HepG2 (cell line): ENCODE measurements around the gene DDRGK1. TPM values are rescaled to one million over a fixed set of nuclear protein-coding genes. Genes with fewer than 3 reads are reported as not detected.

Source experiments
- AKAP8 ChIP-seq: sonication (generic); formaldehyde crosslinking; IDR thresholded peaks from 2 replicates; pipeline ENCODE4 v1.5.1; 2020; ENCODE audit warnings: mild to moderate bottlenecking, missing genetic modification reagents
- ARID4A ChIP-seq: sonication (generic); formaldehyde crosslinking; IDR thresholded peaks from 2 replicates; pipeline ENCODE4 v1.5.0; 2020; ENCODE audit warnings: mild to moderate bottlenecking, missing genetic modification reagents, borderline replicate concordance
- BHLHE40 ChIP-seq: IDR thresholded peaks from 2 replicates; pipeline ENCODE4 v1.6.1; 2011; ENCODE audit warnings: low read length, improper control_type of control experiment
- CCAR2 ChIP-seq: fragments of 200-400 bp; formaldehyde crosslinking; optimal IDR thresholded peaks from 2 replicates; pipeline ENCODE3; 2018; ENCODE audit warnings: low read depth, mild to moderate bottlenecking, low read length, moderate library complexity
- FOXK1 ChIP-seq: sonication (generic); formaldehyde crosslinking; IDR thresholded peaks from 2 replicates; pipeline ENCODE4 v1.4.0; 2020; ENCODE audit warnings: low read depth, missing genetic modification reagents, borderline replicate concordance
- GLI4 ChIP-seq: sonication (generic); formaldehyde crosslinking; IDR thresholded peaks from 2 replicates; pipeline ENCODE4 v1.5.1; 2020; ENCODE audit warnings: missing genetic modification reagents, mild to moderate bottlenecking, moderate library complexity, borderline replicate concordance
- KDM2A ChIP-seq: sonication (generic); formaldehyde crosslinking; IDR thresholded peaks from 2 replicates; pipeline ENCODE4 v1.4.0; 2020; ENCODE audit warnings: low read depth, missing genetic modification reagents, borderline replicate concordance
- MATR3 ChIP-seq: sonication (generic); formaldehyde crosslinking; IDR thresholded peaks from 2 replicates; pipeline ENCODE4 v1.4.0; 2020; ENCODE audit warnings: missing genetic modification reagents
- NKX3-1 ChIP-seq: sonication (generic); formaldehyde crosslinking; IDR thresholded peaks from 2 replicates; pipeline ENCODE4 v1.5.0; 2020; ENCODE audit warnings: missing genetic modification reagents
- PREB ChIP-seq: sonication (generic); formaldehyde crosslinking; IDR thresholded peaks from 2 replicates; pipeline ENCODE4 v1.4.0; 2020; ENCODE audit warnings: missing genetic modification reagents
- SALL2 ChIP-seq: sonication (generic); formaldehyde crosslinking; IDR thresholded peaks from 2 replicates; pipeline ENCODE4 v1.8.1; 2023; ENCODE audit warnings: mild to moderate bottlenecking, missing genetic modification reagents, inconsistent platforms
- TRIM22 ChIP-seq: fragments of 450-650 bp; IDR thresholded peaks from 2 replicates; pipeline ENCODE4 v1.6.1; 2017
- ZNF264 ChIP-seq: sonication (generic); formaldehyde crosslinking; IDR thresholded peaks from 2 replicates; pipeline ENCODE4 v1.4.0; 2020; ENCODE audit warnings: missing genetic modification reagents
- ZNF605 ChIP-seq: sonication (generic); formaldehyde crosslinking; IDR thresholded peaks from 2 replicates; pipeline ENCODE4 v1.8.0; 2022; ENCODE audit warnings: mild to moderate bottlenecking, missing genetic modification reagents
- ZNF652 ChIP-seq: IDR thresholded peaks from 2 replicates; pipeline ENCODE4 v1.6.1; 2016; ENCODE audit warnings: low read depth, borderline replicate concordance
- ZNF710 ChIP-seq: sonication (generic); formaldehyde crosslinking; IDR thresholded peaks from 2 replicates; pipeline ENCODE4 v1.5.0; 2020; ENCODE audit warnings: mild to moderate bottlenecking, missing genetic modification reagents, borderline replicate concordance
- ZNF720 ChIP-seq: sonication (generic); formaldehyde crosslinking; IDR thresholded peaks from 2 replicates; pipeline ENCODE4 v1.4.0; 2020; ENCODE audit warnings: missing genetic modification reagents
- polyA plus RNA-seq, 8 experiments: library from polyadenylated mRNA; depleted of rRNA in 3 of 8; stranded (reverse) in 7 of 8; unstranded in 1 of 8; fragments of >200 nt; fragmentation: Illumina TruSeq in 4 of 8; extraction: Trizol in 4 of 8; gene quantifications; 2 replicates each; pipeline versions ENCODE4 v1.2.1 to v1.2.3, GENCODE V29; 2011 to 2016; ENCODE audit warnings: low read depth in 4 of 8, missing spikeins in 1 of 8, mixed read lengths in 1 of 8; ENCODE audit not compliant: insufficient read depth in 1 of 8
- total RNA-seq, 5 experiments: library from RNA; depleted of rRNA; stranded (reverse); fragments of >200 nt; fragmentation: Illumina TruSeq; extraction: Trizol; gene quantifications; 2 replicates each; pipeline ENCODE4 v1.2.3, GENCODE V29; 2016; ENCODE audit warnings: low read depth in 1 of 5
- TF ChIP-seq, protein P1 (sequence below): sonication (generic); formaldehyde crosslinking; IDR thresholded peaks from 2 replicates; pipeline ENCODE4 v1.9.0; 2021; ENCODE audit warnings: missing genetic modification reagents, borderline replicate concordance
- TF ChIP-seq, protein P2 (sequence below): sonication (generic); formaldehyde crosslinking; IDR thresholded peaks from 2 replicates; pipeline ENCODE4 v1.5.0; 2020; ENCODE audit warnings: missing genetic modification reagents

The DDRGK1 gene
- total and polyA plus RNA-seq, 2 of the 13 experiments (the other 11 are each of a cell fraction or from before 2014, with no cell fraction given): 96.7 to 149 TPM

DNA sequence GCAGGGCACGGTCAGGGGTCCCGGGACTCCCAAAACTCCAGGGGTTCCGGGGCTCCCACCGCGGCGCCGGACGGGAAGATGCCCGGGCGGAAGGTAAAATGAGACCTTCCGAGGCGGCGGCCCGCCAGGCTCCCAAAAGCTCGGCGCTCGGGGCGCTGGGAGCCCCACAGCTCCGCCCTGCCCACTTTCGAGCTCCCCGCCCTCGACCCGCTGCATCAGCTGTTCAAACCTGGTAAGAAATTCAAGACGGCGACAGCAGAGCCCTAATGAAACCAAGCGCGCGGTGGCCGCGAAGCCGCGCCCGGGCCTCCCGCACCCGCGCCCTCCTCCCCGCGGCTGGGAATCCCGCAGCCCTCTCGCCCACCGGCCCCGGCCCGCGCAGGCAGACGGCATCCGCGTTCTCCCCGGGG, 34.1 kb upstream of the DDRGK1 start (continued):
- TF ChIP-seq GLI4 (CRISPR knock-in tag) (no peak), KDM2A (no peak), AKAP8 (no peak), ZNF710 (CRISPR knock-in tag) (no peak), MATR3 (CRISPR knock-in tag) (no peak), ZNF720 (CRISPR knock-in tag) (no peak), NKX3-1 (0 out of 2 replicates have a peak, but pooled peaks have one; percentile 45), BHLHE40 (no peak), SALL2 (no peak), ZNF264 (CRISPR knock-in tag) (no peak), PREB (CRISPR knock-in tag) (no peak), ARID4A (no peak), FOXK1 (CRISPR knock-in tag) (no peak), ZNF652 (CRISPR knock-in tag) (no peak), TRIM22 (no peak), CCAR2 (no peak), ZNF605 (0 out of 2 replicates have a peak, but pooled peaks have one; percentile 34)
- TF ChIP-seq, protein P1, sequence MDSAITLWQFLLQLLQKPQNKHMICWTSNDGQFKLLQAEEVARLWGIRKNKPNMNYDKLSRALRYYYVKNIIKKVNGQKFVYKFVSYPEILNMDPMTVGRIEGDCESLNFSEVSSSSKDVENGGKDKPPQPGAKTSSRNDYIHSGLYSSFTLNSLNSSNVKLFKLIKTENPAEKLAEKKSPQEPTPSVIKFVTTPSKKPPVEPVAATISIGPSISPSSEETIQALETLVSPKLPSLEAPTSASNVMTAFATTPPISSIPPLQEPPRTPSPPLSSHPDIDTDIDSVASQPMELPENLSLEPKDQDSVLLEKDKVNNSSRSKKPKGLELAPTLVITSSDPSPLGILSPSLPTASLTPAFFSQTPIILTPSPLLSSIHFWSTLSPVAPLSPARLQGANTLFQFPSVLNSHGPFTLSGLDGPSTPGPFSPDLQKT: no peak
- TF ChIP-seq, protein P2, sequence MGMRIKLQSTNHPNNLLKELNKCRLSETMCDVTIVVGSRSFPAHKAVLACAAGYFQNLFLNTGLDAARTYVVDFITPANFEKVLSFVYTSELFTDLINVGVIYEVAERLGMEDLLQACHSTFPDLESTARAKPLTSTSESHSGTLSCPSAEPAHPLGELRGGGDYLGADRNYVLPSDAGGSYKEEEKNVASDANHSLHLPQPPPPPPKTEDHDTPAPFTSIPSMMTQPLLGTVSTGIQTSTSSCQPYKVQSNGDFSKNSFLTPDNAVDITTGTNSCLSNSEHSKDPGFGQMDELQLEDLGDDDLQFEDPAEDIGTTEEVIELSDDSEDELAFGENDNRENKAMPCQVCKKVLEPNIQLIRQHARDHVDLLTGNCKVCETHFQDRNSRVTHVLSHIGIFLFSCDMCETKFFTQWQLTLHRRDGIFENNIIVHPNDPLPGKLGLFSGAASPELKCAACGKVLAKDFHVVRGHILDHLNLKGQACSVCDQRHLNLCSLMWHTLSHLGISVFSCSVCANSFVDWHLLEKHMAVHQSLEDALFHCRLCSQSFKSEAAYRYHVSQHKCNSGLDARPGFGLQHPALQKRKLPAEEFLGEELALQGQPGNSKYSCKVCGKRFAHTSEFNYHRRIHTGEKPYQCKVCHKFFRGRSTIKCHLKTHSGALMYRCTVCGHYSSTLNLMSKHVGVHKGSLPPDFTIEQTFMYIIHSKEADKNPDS: no peak
